H9 (cell line): ENCODE measurements around the gene GAP43. TPM values are rescaled to one million over a fixed set of nuclear protein-coding genes. Genes with fewer than 3 reads are reported as not detected.

Source experiments
- DNase-seq: peaks from one replicate; pipeline ENCODE4 v3.0.0-alpha.2; 2017
- H2AFZ ChIP-seq: one replicate; pipeline ENCODE4 v1.6.1; 2013; ENCODE audit warnings: mild to moderate bottlenecking, low read length, control low read depth, moderate library complexity
- H2AK5ac ChIP-seq: 2 replicates; pipeline ENCODE4 v1.6.1; 2013; ENCODE audit warnings: low read length, control low read depth, mixed read lengths; ENCODE audit not compliant: insufficient read length
- H2BK120ac ChIP-seq: one replicate; pipeline ENCODE4 v1.6.1; 2013; ENCODE audit warnings: low read depth, mild to moderate bottlenecking, low read length, control low read depth, inconsistent platforms; ENCODE audit not compliant: poor library complexity, severe bottlenecking
- H2BK12ac ChIP-seq: 2 replicates; pipeline ENCODE4 v1.6.1; 2013; ENCODE audit warnings: low read length, control low read depth, mixed read lengths, low read depth; ENCODE audit not compliant: insufficient read length
- H2BK15ac ChIP-seq: 2 replicates; pipeline ENCODE4 v1.6.1; 2013; ENCODE audit warnings: low read depth, low read length, control low read depth
- H2BK20ac ChIP-seq: one replicate; pipeline ENCODE4 v1.6.1; 2013; ENCODE audit warnings: low read depth, mild to moderate bottlenecking, low read length, control low read depth, inconsistent platforms; ENCODE audit not compliant: poor library complexity, severe bottlenecking
- H2BK5ac ChIP-seq: 2 replicates; pipeline ENCODE4 v1.6.1; 2013; ENCODE audit warnings: low read length, control low read depth, mixed read lengths; ENCODE audit not compliant: insufficient read length
- H3K14ac ChIP-seq: 2 replicates; pipeline ENCODE4 v1.6.1; 2013; ENCODE audit warnings: low read length, control low read depth; ENCODE audit not compliant: insufficient read depth
- H3K18ac ChIP-seq: 2 replicates; pipeline ENCODE4 v1.6.1; 2013; ENCODE audit warnings: low read depth, mild to moderate bottlenecking, mixed read lengths, low read length, control low read depth; ENCODE audit not compliant: insufficient read length
- H3K23ac ChIP-seq: 2 replicates; pipeline ENCODE4 v1.6.1; 2013; ENCODE audit warnings: low read length, control low read depth, mixed read lengths, low read depth; ENCODE audit not compliant: insufficient read length
- H3K23me2 ChIP-seq: 2 replicates; pipeline ENCODE4 v1.6.1; 2013; ENCODE audit warnings: low read depth, mild to moderate bottlenecking, mixed read lengths, low read length, control low read depth; ENCODE audit not compliant: insufficient read length, poor library complexity, severe bottlenecking
- H3K27ac ChIP-seq: 2 replicates; pipeline ENCODE4 v1.5.1; 2013; ENCODE audit warnings: low read length, control low read depth, mixed read lengths, low read depth; ENCODE audit not compliant: insufficient read length
- H3K27me3 ChIP-seq: 2 replicates; pipeline ENCODE4 v1.6.1; 2013; ENCODE audit warnings: low read length, control low read depth, inconsistent platforms; ENCODE audit not compliant: insufficient read depth
- H3K4ac ChIP-seq: 2 replicates; pipeline ENCODE4 v1.6.1; 2013; ENCODE audit warnings: low read depth, mild to moderate bottlenecking, control low read depth, inconsistent platforms, low read length, moderate library complexity
- H3K4me1 ChIP-seq: 2 replicates; pipeline ENCODE4 v1.6.1; 2013; ENCODE audit warnings: low read length, control low read depth, inconsistent platforms; ENCODE audit not compliant: insufficient read depth
- H3K4me2 ChIP-seq: 2 replicates; pipeline ENCODE4 v1.6.1; 2013; ENCODE audit warnings: low read length, control low read depth, mixed read lengths; ENCODE audit not compliant: insufficient read length, insufficient read depth
- H3K56ac ChIP-seq: 2 replicates; pipeline ENCODE4 v1.6.1; 2013; ENCODE audit warnings: low read depth, mild to moderate bottlenecking, mixed read lengths, low read length, control low read depth; ENCODE audit not compliant: insufficient read length
- H3K79me1 ChIP-seq: 2 replicates; pipeline ENCODE4 v1.6.1; 2013; ENCODE audit warnings: low read depth, mild to moderate bottlenecking, moderate library complexity, low read length, control low read depth, inconsistent platforms; ENCODE audit not compliant: insufficient read depth, poor library complexity, severe bottlenecking
- H3K79me2 ChIP-seq: 2 replicates; pipeline ENCODE4 v1.6.1; 2013; ENCODE audit warnings: low read length, control low read depth, inconsistent platforms; ENCODE audit not compliant: insufficient read depth
- H3K9ac ChIP-seq: 2 replicates; pipeline ENCODE4 v1.6.1; 2013; ENCODE audit warnings: low read length, control low read depth, mixed read lengths; ENCODE audit not compliant: insufficient read length; ENCODE audit errors: extremely low read depth
- H3K9me3 ChIP-seq: one replicate; pipeline ENCODE4 v1.6.1; 2013; ENCODE audit warnings: low read depth, low read length, inconsistent platforms; ENCODE audit not compliant: control insufficient read depth
- H3T11ph ChIP-seq: one replicate; pipeline ENCODE4 v1.6.1; 2013; ENCODE audit warnings: mild to moderate bottlenecking, low read length, control low read depth, inconsistent platforms
- H4K20me1 ChIP-seq: one replicate; pipeline ENCODE4 v1.6.1; 2013; ENCODE audit not compliant: control insufficient read depth, insufficient read length, insufficient read depth
- H4K5ac ChIP-seq: 2 replicates; pipeline ENCODE4 v1.6.1; 2013; ENCODE audit warnings: low read depth, mild to moderate bottlenecking, mixed read lengths, low read length, control low read depth; ENCODE audit not compliant: insufficient read length
- H4K8ac ChIP-seq: replicated peaks from 2 replicates; pipeline ENCODE4 v1.6.1; 2013; ENCODE audit warnings: low read length, control low read depth, mixed read lengths, low read depth; ENCODE audit not compliant: insufficient read length
- H4K91ac ChIP-seq: 2 replicates; pipeline ENCODE4 v1.6.1; 2013; ENCODE audit warnings: low read depth, mild to moderate bottlenecking, moderate library complexity, mixed read lengths, low read length, control low read depth; ENCODE audit not compliant: insufficient read length
- H3K27ac Mint-ChIP-seq, 3 experiments: 2 replicates in 2 of 3; 3 replicates in 1 of 3; pipeline ENCODE4 v1.8.0; 2020 to 2021; ENCODE audit warnings: mixed read lengths in 3 of 3, mild to moderate bottlenecking in 1 of 3, moderate library complexity in 1 of 3
- H3K27me3 Mint-ChIP-seq: 2 replicates; pipeline ENCODE4 v1.8.0; 2021; ENCODE audit warnings: low read depth, mild to moderate bottlenecking, moderate library complexity, mixed read lengths
- H3K36me3 Mint-ChIP-seq, 3 experiments: 2 replicates in 2 of 3; 3 replicates in 1 of 3; pipeline ENCODE4 v1.8.0; 2020 to 2021; ENCODE audit warnings: low read depth in 3 of 3, mixed read lengths in 3 of 3; ENCODE audit not compliant: insufficient read depth in 1 of 3
- H3K4me1 Mint-ChIP-seq, 2 experiments: 2 replicates each; pipeline ENCODE4 v1.8.0; 2020; ENCODE audit warnings: mixed read lengths in 2 of 2
- H3K4me3 Mint-ChIP-seq, 2 experiments: 2 replicates in 1 of 2; 3 replicates in 1 of 2; pipeline ENCODE4 v1.8.0; 2020 to 2021; ENCODE audit warnings: mild to moderate bottlenecking in 2 of 2, mixed read lengths in 2 of 2, moderate library complexity in 1 of 2
- H3K9me3 Mint-ChIP-seq, 2 experiments: 2 replicates in 1 of 2; 3 replicates in 1 of 2; pipeline ENCODE4 v1.8.0; 2020; ENCODE audit warnings: mild to moderate bottlenecking in 2 of 2, mixed read lengths in 2 of 2, moderate library complexity in 1 of 2
- CTCF ChIP-seq: fragments of 200-600 bp; sonication (generic); conservative IDR thresholded peaks from 3 replicates; pipeline ENCODE4 v1.8.0; 2021; ENCODE audit warnings: antibody characterized with exemption, mild to moderate bottlenecking
- WGBS: extraction: QIAGEN DNeasy Blood & Tissue Kit; methylation state at CpG from one replicate; pipeline ENCODE4 v1.1.7; 2013; ENCODE audit warnings: missing lambda C conversion rate, low lambda C conversion rate, mixed read lengths; ENCODE audit not compliant: insufficient read length; ENCODE audit errors: extremely low coverage; 5-methylcytosine and 5-hydroxymethylcytosine counted together
- total RNA-seq: library from RNA; stranded (reverse); gene quantifications from 2 replicates; pipeline ENCODE4 v1.2.1, GENCODE V29; 2021

The GAP43 gene
- total RNA-seq, 1 experiment from 2014 or later: 12.8 TPM

- Histone ChIP-seq H3K9me3 (no peaks in the 10 kb centered on the region), H3K18ac (no peak overlapping the region), H2BK120ac (no peak overlapping the region), H3K9ac (no peak overlapping the region), H3K4me2 (no peak overlapping the region), H3K79me2 (no peaks in the 10 kb centered on the region), H3K4me1 (no peaks in the 10 kb centered on the region), H3K79me1 (no peaks in the 10 kb centered on the region), H2AK5ac (no peak overlapping the region), H2BK12ac (no peak overlapping the region), H2AFZ (no peak overlapping the region), H2BK20ac (no peak overlapping the region), H3K23ac (no peak overlapping the region), H3K27me3 (no peaks in the 10 kb centered on the region), H3T11ph (no peak overlapping the region), H4K91ac (no peak overlapping the region), H3K27ac (no peak overlapping the region), H3K56ac (no peak overlapping the region), H3K14ac (no peak overlapping the region), H4K5ac (no peak overlapping the region), H3K4ac (no peak overlapping the region), H2BK15ac (no peak overlapping the region), H3K23me2 (no peaks in the 10 kb centered on the region), H4K20me1 (no peaks in the 10 kb centered on the region), H2BK5ac (no peak overlapping the region), H4K8ac (no peak overlapping the region)
- H3K4me1 Mint-ChIP-seq: peaks cover 16 to 23% of the 10 kb centered on the region in 2 experiments
- no peak for TF ChIP-seq CTCF
- DNase-seq: no peak
- WGBS: no CpG with 5 or more reads among the region's 3 CpGs
- H3K36me3 Mint-ChIP-seq: no peaks in the 10 kb centered on the region
- no peak overlapping the region for H3K4me3 Mint-ChIP-seq
- no peaks in the 10 kb centered on the region for H3K27me3 Mint-ChIP-seq
- no peaks in the 10 kb centered on the region for H3K9me3 Mint-ChIP-seq
- no peak overlapping the region for H3K27ac Mint-ChIP-seq
Measured at GRCh38 chr3:115768661-115769060, 145.4 kb downstream of the GAP43 start.
